ENCODE results near the gene FUT4. TPM values are rescaled to one million over a fixed set of nuclear protein-coding genes. Genes with fewer than 3 reads are reported as not detected.

Gene FUT4
- total and polyA plus RNA-seq, 2 experiments from 2014 or later = 5.9 to 13.9 TPM

GRCh38 chr11:94516725-94517124 is 27.0 kb upstream of the FUT4 start:
- Histone ChIP-seq H2AFZ (no peak overlapping the region), H3K9me2 (replicated peaks; ENCODE audit: insufficient read depth) (no peaks in the 10 kb centered on the region), H3K27me3 (peaks cover 3% of the 10 kb centered on the region), H3K79me2 (no peaks in the 10 kb centered on the region), H3K4me3 (no peak overlapping the region), H3K9me3 (ENCODE audit: low read depth) (no peaks in the 10 kb centered on the region), H3K36me3 (replicated peaks; ENCODE audit: insufficient read depth, low read depth) (no peaks in the 10 kb centered on the region), H3K4me1 (ENCODE audit: insufficient read depth) (no peaks in the 10 kb centered on the region), H4K20me1 (ENCODE audit: insufficient read depth, poor library complexity, severe bottlenecking) (no peaks in the 10 kb centered on the region), H3K27ac (no peak overlapping the region), H3K4me2 (no peak overlapping the region)
- DNase-seq (ENCODE audit: low spot score) = no peak
- no peak for TF ChIP-seq EZH2phosphoT487 (IDR thresholded peaks at IDR 0.05; ENCODE audit: low read depth, severe bottlenecking, unreplicated experiment)
- TF ChIP-seq EZH2 (IDR thresholded peaks at IDR 0.05; ENCODE audit: borderline replicate concordance) = no peak
- no peak for TF ChIP-seq CTCF (IDR thresholded peaks at IDR 0.05; ENCODE audit: poor library complexity)
- 42% methylated on average over 1 of the region's 1 CpG for WGBS (ENCODE audit: low lambda C conversion rate, missing lambda C conversion rate)

- no peak overlapping the region for H3K27ac ChIP-seq
- WGBS (ENCODE audit: low lambda C conversion rate, missing lambda C conversion rate) = 74% methylated on average over 4 of the region's 4 CpGs
- no peaks in the 10 kb centered on the region for H4K20me1 ChIP-seq (ENCODE audit: insufficient read depth, poor library complexity, severe bottlenecking)
- no peaks in the 10 kb centered on the region for H3K36me3 ChIP-seq (replicated peaks; ENCODE audit: insufficient read depth, low read depth)
- no peaks in the 10 kb centered on the region for H3K9me3 ChIP-seq (ENCODE audit: low read depth)
- H3K79me2 ChIP-seq = no peaks in the 10 kb centered on the region
- no peaks in the 10 kb centered on the region for H3K9me2 ChIP-seq (replicated peaks; ENCODE audit: insufficient read depth)
- H2AFZ ChIP-seq = no peak overlapping the region
- no peak for TF ChIP-seq EZH2 (IDR thresholded peaks at IDR 0.05; ENCODE audit: borderline replicate concordance)
- no peak for TF ChIP-seq CTCF (IDR thresholded peaks at IDR 0.05; ENCODE audit: poor library complexity)
- TF ChIP-seq EZH2phosphoT487 (IDR thresholded peaks at IDR 0.05; ENCODE audit: low read depth, severe bottlenecking, unreplicated experiment) = no peak
- DNase-seq (ENCODE audit: low spot score) = no peak
- peaks cover 3% of the 10 kb centered on the region for H3K27me3 ChIP-seq
- no peak overlapping the region for H3K4me2 ChIP-seq
- H3K4me3 ChIP-seq = no peak overlapping the region
- no peaks in the 10 kb centered on the region for H3K4me1 ChIP-seq (ENCODE audit: insufficient read depth)
Observed at GRCh38 chr11:94518300-94518699, 25.4 kb upstream of the FUT4 start.

GRCh38 chr11:94519478-94520084 is 24.1 kb upstream of the FUT4 start:
- WGBS (ENCODE audit: low lambda C conversion rate, missing lambda C conversion rate) = 17% methylated on average over 5 of the region's 5 CpGs
- H3K9me3 ChIP-seq (ENCODE audit: low read depth) = no peaks in the 10 kb centered on the region

More at GRCh38 chr11:94519478-94520084, 24.1 kb upstream of the FUT4 start:
- H4K20me1 ChIP-seq (ENCODE audit: insufficient read depth, poor library complexity, severe bottlenecking) = no peaks in the 10 kb centered on the region
- TF ChIP-seq CTCF (IDR thresholded peaks at IDR 0.05; ENCODE audit: poor library complexity) = peak; percentile 81
- TF ChIP-seq EZH2phosphoT487 (IDR thresholded peaks at IDR 0.05; ENCODE audit: low read depth, severe bottlenecking, unreplicated experiment) = no peak
- no peaks in the 10 kb centered on the region for H3K9me2 ChIP-seq (replicated peaks; ENCODE audit: insufficient read depth)
- no peaks in the 10 kb centered on the region for H3K36me3 ChIP-seq (replicated peaks; ENCODE audit: insufficient read depth, low read depth)
- peak; percentile 52 for DNase-seq (ENCODE audit: low spot score)
- no peak overlapping the region for H3K4me3 ChIP-seq
- peak overlapping the region; percentile 32 for H3K4me2 ChIP-seq
- no peak overlapping the region for H3K27ac ChIP-seq
- H2AFZ ChIP-seq = no peak overlapping the region
- peaks cover 3% of the 10 kb centered on the region for H3K27me3 ChIP-seq
- H3K4me1 ChIP-seq (ENCODE audit: insufficient read depth) = no peaks in the 10 kb centered on the region
- H3K79me2 ChIP-seq = no peaks in the 10 kb centered on the region
